DND-41 (cell line): Measurements from ENCODE around the gene FKRP.

Source experiments
- EZH2 ChIP-seq: IDR thresholded peaks from 3 replicates; pipeline ENCODE4 v1.6.1; 2012; ENCODE audit warnings: borderline replicate concordance, low read depth, mild to moderate bottlenecking, moderate library complexity, low read length, inconsistent platforms; ENCODE audit not compliant: severe bottlenecking
- TF ChIP-seq, protein P1 (sequence below): IDR thresholded peaks from 2 replicates; pipeline ENCODE4 v1.5.1; 2012; ENCODE audit warnings: borderline replicate concordance, low read length, moderate library complexity, mild to moderate bottlenecking; ENCODE audit not compliant: poor library complexity, severe bottlenecking; ENCODE audit errors: extremely low read depth

DNA sequence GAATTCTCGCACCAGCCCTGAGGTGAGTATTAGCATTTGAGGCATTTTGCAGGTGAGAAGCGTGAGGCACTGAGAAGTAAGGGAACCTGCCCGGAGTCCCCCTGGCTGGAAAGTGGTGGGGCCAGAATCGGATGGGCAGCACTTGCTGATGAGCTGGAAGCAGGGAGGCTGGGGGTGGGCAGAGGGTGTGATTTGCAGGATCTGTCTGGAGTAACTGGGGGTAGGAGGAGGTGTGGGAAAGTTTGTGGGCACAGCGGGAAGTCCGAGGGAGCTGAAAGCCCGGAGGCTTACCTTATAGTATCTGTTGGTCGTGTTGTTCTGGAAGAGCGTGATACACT, 49.0 kb upstream of the FKRP start:
- TF ChIP-seq EZH2 = no peak
- TF ChIP-seq, protein P1, sequence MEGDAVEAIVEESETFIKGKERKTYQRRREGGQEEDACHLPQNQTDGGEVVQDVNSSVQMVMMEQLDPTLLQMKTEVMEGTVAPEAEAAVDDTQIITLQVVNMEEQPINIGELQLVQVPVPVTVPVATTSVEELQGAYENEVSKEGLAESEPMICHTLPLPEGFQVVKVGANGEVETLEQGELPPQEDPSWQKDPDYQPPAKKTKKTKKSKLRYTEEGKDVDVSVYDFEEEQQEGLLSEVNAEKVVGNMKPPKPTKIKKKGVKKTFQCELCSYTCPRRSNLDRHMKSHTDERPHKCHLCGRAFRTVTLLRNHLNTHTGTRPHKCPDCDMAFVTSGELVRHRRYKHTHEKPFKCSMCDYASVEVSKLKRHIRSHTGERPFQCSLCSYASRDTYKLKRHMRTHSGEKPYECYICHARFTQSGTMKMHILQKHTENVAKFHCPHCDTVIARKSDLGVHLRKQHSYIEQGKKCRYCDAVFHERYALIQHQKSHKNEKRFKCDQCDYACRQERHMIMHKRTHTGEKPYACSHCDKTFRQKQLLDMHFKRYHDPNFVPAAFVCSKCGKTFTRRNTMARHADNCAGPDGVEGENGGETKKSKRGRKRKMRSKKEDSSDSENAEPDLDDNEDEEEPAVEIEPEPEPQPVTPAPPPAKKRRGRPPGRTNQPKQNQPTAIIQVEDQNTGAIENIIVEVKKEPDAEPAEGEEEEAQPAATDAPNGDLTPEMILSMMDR = no peak
